Activated CD4-positive, alpha-beta T cell treated with anti-CD3 and anti-CD28 coated beads for 36 hours (primary cell): Measurements from ENCODE around the gene ICE1. TPM values are rescaled to one million over a fixed set of nuclear protein-coding genes. Genes with fewer than 3 reads are reported as not detected.

Experiments used
- ATAC-seq: fragments of 200-7000 bp; cut with Tn5 transposase; one replicate; pipeline ENCODE4 v1.10.0; 2021; ENCODE audit warnings: mild to moderate bottlenecking, moderate library complexity
- CTCF ChIA-PET: fragments of 350-600 bp; sonication (Branson Sonifier 250); formaldehyde crosslinking; loops from one replicate; lab custom pipeline; 2021; ENCODE audit warnings: antibody characterized with exemption; lab: Charles Lee
- POLR2A ChIA-PET: fragments of 350-600 bp; sonication (Branson Sonifier 250); formaldehyde crosslinking; loops from one replicate; lab custom pipeline; 2021; ENCODE audit warnings: antibody characterized with exemption, inconsistent platforms; lab: Charles Lee
- DNase-seq: peaks from one replicate; pipeline ENCODE4 v3.0.0-alpha.2; 2020
- H3K27ac Mint-ChIP-seq: one replicate; pipeline ENCODE4 v1.8.0; 2021; ENCODE audit warnings: mixed read lengths
- H3K27me3 Mint-ChIP-seq: one replicate; pipeline ENCODE4 v1.8.0; 2021; ENCODE audit warnings: mixed read lengths
- H3K36me3 Mint-ChIP-seq: one replicate; pipeline ENCODE4 v1.8.0; 2021; ENCODE audit warnings: low read depth, mixed read lengths
- H3K4me1 Mint-ChIP-seq: one replicate; pipeline ENCODE4 v1.8.0; 2021; ENCODE audit warnings: mixed read lengths
- H3K4me3 Mint-ChIP-seq: one replicate; pipeline ENCODE4 v1.8.0; 2021; ENCODE audit warnings: mild to moderate bottlenecking, moderate library complexity, mixed read lengths
- H3K9me3 Mint-ChIP-seq: one replicate; pipeline ENCODE4 v1.8.0; 2021; ENCODE audit warnings: low read depth, mixed read lengths
- intact Hi-C, 2 experiments: fragments of 100-400 bp; cut with DNase I in 1 of 2; cut with micrococcal nuclease in 1 of 2; formaldehyde crosslinking; loops; one replicate each; pipeline versions ENCODE4 v1.14.2 to v1.15.1; 2022 to 2024; cut with DNase I, micrococcal nuclease
- total RNA-seq, 2 experiments: library from RNA; stranded (reverse); gene quantifications; one replicate each; pipeline ENCODE4 v1.2.3, GENCODE V29; 2021

The ICE1 gene
- total RNA-seq, 2 experiments from 2014 or later: 26.5 to 27.4 TPM

- ChIA-PET POLR2A (interaction anchor here (0.6 kb wide), 1 partner anchor 110 kb away, joined by 4 read pairs; no protein-coding TSS in a partner anchor), CTCF (interaction anchor here (0.7 to 1.3 kb wide), 3 partner anchors 15 to 242 kb away, joined by 3 read pairs; no protein-coding TSS in a partner anchor)
- H3K4me3 Mint-ChIP-seq: peak overlapping the region; percentile 90
- H3K27ac Mint-ChIP-seq: peak overlapping the region; percentile 91
- H3K36me3 Mint-ChIP-seq: no peaks in the 10 kb centered on the region
- peak; percentile 42 for DNase-seq
- intact Hi-C loops: loop anchor here (5.0 to 10.0 kb wide), 3 partner anchors 394 to 1291 kb away; partner anchors contain the start of gene TENT4A (in 1 of the 2)
- H3K4me1 Mint-ChIP-seq: peaks cover 12% of the 10 kb centered on the region
- no peaks in the 10 kb centered on the region for H3K27me3 Mint-ChIP-seq
- no peak for ATAC-seq
- no peaks in the 10 kb centered on the region for H3K9me3 Mint-ChIP-seq
These were observed 1.1 kb upstream of the ICE1 start for GRCh38 chr5:5421149-5421960.

- POLR2A ChIA-PET: interaction anchor here (1.0 kb wide), 1 partner anchor 955 kb away, joined by 3 read pairs; the partner anchor contains the start of gene MED10
- H3K27ac Mint-ChIP-seq: peak overlapping the region; percentile 91
- peak; percentile 10 for DNase-seq
These were observed 490 bp downstream of the ICE1 start for GRCh38 chr5:5422819-5423515.

GRCh38 chr5:5423586-5423985, 1.1 kb downstream of the ICE1 start:
- intact Hi-C loops: loop anchor here (2.0 to 10.0 kb wide), 5 partner anchors 396 to 1405 kb away; partner anchors contain the start of genes MED10 (in 1 of the 2) and TENT4A (in 1 of the 2)
- H3K4me1 Mint-ChIP-seq: peaks cover 17% of the 10 kb centered on the region
- no peaks in the 10 kb centered on the region for H3K27me3 Mint-ChIP-seq
- ATAC-seq (no peak), DNase-seq (no peak)
- H3K27ac Mint-ChIP-seq: no peak overlapping the region
- CTCF ChIA-PET: interaction anchor here (1.0 kb wide), 1 partner anchor 29 kb away, joined by 5 read pairs; no protein-coding TSS in a partner anchor
- no peak overlapping the region for H3K4me3 Mint-ChIP-seq
- H3K9me3 Mint-ChIP-seq: no peaks in the 10 kb centered on the region
- POLR2A ChIA-PET: no interaction called here
- peaks cover 5% of the 10 kb centered on the region for H3K36me3 Mint-ChIP-seq

More at GRCh38 chr5:5422819-5423515, 490 bp downstream of the ICE1 start:
- intact Hi-C loops: loop anchor here (1.0 to 10.0 kb wide), 9 partner anchors 100 to 1406 kb away; partner anchors contain the start of genes MED10 (in 2 of the 2), TENT4A (in 2 of the 2), NSUN2 (in 1 of the 2) and SRD5A1 (in 1 of the 2)
- peak; percentile 9 for ATAC-seq
- Mint-ChIP-seq H3K4me3 (peak overlapping the region; percentile 90), H3K9me3 (no peaks in the 10 kb centered on the region), H3K4me1 (peaks cover 15% of the 10 kb centered on the region), H3K27me3 (no peaks in the 10 kb centered on the region), H3K36me3 (peaks cover 5% of the 10 kb centered on the region)
- CTCF ChIA-PET: interaction anchor here (0.6 to 1.3 kb wide), 3 partner anchors 15 to 30 kb away, joined by 3 to 5 read pairs (median 3); no protein-coding TSS in a partner anchor

- Mint-ChIP-seq H3K27ac (no peak overlapping the region), H3K27me3 (no peaks in the 10 kb centered on the region), H3K36me3 (peaks cover 5% of the 10 kb centered on the region), H3K9me3 (no peaks in the 10 kb centered on the region), H3K4me1 (peaks cover 25% of the 10 kb centered on the region), H3K4me3 (no peak overlapping the region)
- ChIA-PET POLR2A (no interaction called here), CTCF (no interaction called here)
- intact Hi-C loops: loop anchor here (5.0 to 10.0 kb wide), 3 partner anchors 397 to 1288 kb away; partner anchors contain the start of gene TENT4A (in 1 of the 2)
- ATAC-seq (no peak), DNase-seq (peak; percentile 73)
These were observed 2.3 kb downstream of the ICE1 start for GRCh38 chr5:5424736-5425135.

GRCh38 chr5:5430136-5430535, 7.7 kb downstream of the ICE1 start:
- Mint-ChIP-seq H3K27ac (no peak overlapping the region), H3K9me3 (no peaks in the 10 kb centered on the region), H3K4me3 (no peak overlapping the region), H3K27me3 (no peaks in the 10 kb centered on the region), H3K4me1 (peaks cover 52% of the 10 kb centered on the region), H3K36me3 (peaks cover 8% of the 10 kb centered on the region)
- ATAC-seq (no peak), DNase-seq (no peak)
- intact Hi-C loops: no loop called here
- ChIA-PET CTCF (no interaction called here), POLR2A (no interaction called here)

- Mint-ChIP-seq H3K4me3 (no peak overlapping the region), H3K36me3 (peaks cover 6% of the 10 kb centered on the region), H3K27ac (no peak overlapping the region), H3K27me3 (no peaks in the 10 kb centered on the region), H3K9me3 (no peaks in the 10 kb centered on the region), H3K4me1 (peaks cover 53% of the 10 kb centered on the region)
- no peak for DNase-seq
- ATAC-seq: no peak
- CTCF ChIA-PET: interaction anchor here (0.6 kb wide), 1 partner anchor 1542 kb away, joined by 3 read pairs; no protein-coding TSS in a partner anchor
- intact Hi-C loops: no loop called here
- POLR2A ChIA-PET: no interaction called here
These were observed 9.7 kb downstream of the ICE1 start for GRCh38 chr5:5432020-5432707.

GRCh38 chr5:5436203-5436760, 13.8 kb downstream of the ICE1 start:
- intact Hi-C loops: no loop called here
- POLR2A ChIA-PET: no interaction called here
- H3K4me1 Mint-ChIP-seq: peaks cover 35% of the 10 kb centered on the region

GRCh38 chr5:5437227-5438172, 15.0 kb downstream of the ICE1 start:
- CTCF ChIA-PET: interaction anchor here (0.9 to 1.6 kb wide), 2 partner anchors 16 to 74 kb away, joined by 3 read pairs; partner anchors contain the start of gene ICE1
- ATAC-seq (no peak), DNase-seq (no peak)
- Mint-ChIP-seq H3K4me1 (peaks cover 25% of the 10 kb centered on the region), H3K27ac (peak overlapping the region; percentile 61), H3K36me3 (peaks cover 19% of the 10 kb centered on the region), H3K4me3 (no peak overlapping the region), H3K9me3 (no peaks in the 10 kb centered on the region), H3K27me3 (no peaks in the 10 kb centered on the region)
- intact Hi-C loops: no loop called here
- POLR2A ChIA-PET: interaction anchor here (0.5 kb wide), 1 partner anchor 33 kb away, joined by 3 read pairs; no protein-coding TSS in a partner anchor

More at GRCh38 chr5:5436203-5436760, 13.8 kb downstream of the ICE1 start:
- no peak overlapping the region for H3K4me3 Mint-ChIP-seq
- no peaks in the 10 kb centered on the region for H3K9me3 Mint-ChIP-seq
- no peak for ATAC-seq
- no peak overlapping the region for H3K27ac Mint-ChIP-seq
- peaks cover 14% of the 10 kb centered on the region for H3K36me3 Mint-ChIP-seq
- DNase-seq: no peak
- no peaks in the 10 kb centered on the region for H3K27me3 Mint-ChIP-seq
- CTCF ChIA-PET: interaction anchor here (1.0 kb wide), 1 partner anchor 15 kb away, joined by 3 read pairs; no protein-coding TSS in a partner anchor

GRCh38 chr5:5451863-5452262, 29.4 kb downstream of the ICE1 start:
- H3K4me1 Mint-ChIP-seq: peaks cover 2% of the 10 kb centered on the region
- peaks cover 34% of the 10 kb centered on the region for H3K36me3 Mint-ChIP-seq
- no peaks in the 10 kb centered on the region for H3K9me3 Mint-ChIP-seq
- no peaks in the 10 kb centered on the region for H3K27me3 Mint-ChIP-seq
- intact Hi-C loops: no loop called here
- CTCF ChIA-PET: no interaction called here
- no peak overlapping the region for H3K4me3 Mint-ChIP-seq
- no peak overlapping the region for H3K27ac Mint-ChIP-seq
- POLR2A ChIA-PET: no interaction called here
- DNase-seq: no peak
- ATAC-seq: no peak
